ENCODE results near the gene TLE1.
"Not testable (repeated sequence)": the region's sequence is repeated elsewhere in the genome, so short reads cannot be mapped to it uniquely, and the experiment has no call there.

TLE1 gene

GRCh38 chr9:81689343-81690175, at the start of gene TLE1:
Gene TLE1 (minus strand): TSS chr9:81689547. CDS start chr9:81688240, 1,307 bp downstream.
- DNase-seq (ENCODE audit: low spot score) (peak; percentile 94), FAIRE-seq (peak; percentile 81)

GRCh38 chr9:81737871-81738507, 48.6 kb upstream of the TLE1 start:
- DNase-seq (ENCODE audit: low spot score) (peak; percentile 71), FAIRE-seq (no peak)

- FAIRE-seq: not testable (repeated sequence)
Measured at GRCh38 chr9:81730498-81730897, 41.2 kb upstream of the TLE1 start.

GRCh38 chr9:81729135-81729534, 39.8 kb upstream of the TLE1 start:
- DNase-seq (ENCODE audit: low spot score): no peak
- FAIRE-seq: no peak

More at GRCh38 chr9:81730498-81730897, 41.2 kb upstream of the TLE1 start:
- DNase-seq (ENCODE audit: low spot score): not testable (repeated sequence)

GRCh38 chr9:81724242-81724889, 35.0 kb upstream of the TLE1 start:
- DNase-seq (ENCODE audit: low spot score): no peak
- no peak for FAIRE-seq

- FAIRE-seq (no peak), DNase-seq (ENCODE audit: low spot score) (no peak)
Measured at GRCh38 chr9:81722277-81722676, 32.9 kb upstream of the TLE1 start.

GRCh38 chr9:81720450-81721086, 31.2 kb upstream of the TLE1 start:
- DNase-seq (ENCODE audit: low spot score) (no peak), FAIRE-seq (no peak)

GRCh38 chr9:81719972-81720371, 30.6 kb upstream of the TLE1 start:
- FAIRE-seq: no peak
- DNase-seq (ENCODE audit: low spot score): no peak

GRCh38 chr9:81718244-81718643, 28.9 kb upstream of the TLE1 start:
- DNase-seq (ENCODE audit: low spot score) (no peak), FAIRE-seq (no peak)

- DNase-seq (ENCODE audit: low spot score) (no peak), FAIRE-seq (no peak)
Measured at GRCh38 chr9:81717747-81718077, 28.4 kb upstream of the TLE1 start.

- DNase-seq (ENCODE audit: low spot score) (no peak), FAIRE-seq (no peak)
Measured at GRCh38 chr9:81717061-81717746, 27.9 kb upstream of the TLE1 start.

GRCh38 chr9:81716409-81716808, 27.1 kb upstream of the TLE1 start:
- DNase-seq (ENCODE audit: low spot score) (no peak), FAIRE-seq (no peak)

- FAIRE-seq: no peak
Measured at GRCh38 chr9:81705578-81705977, 16.2 kb upstream of the TLE1 start.

GRCh38 chr9:81694541-81694940, 5.2 kb upstream of the TLE1 start:
- FAIRE-seq: no peak
- DNase-seq (ENCODE audit: low spot score): no peak

More at GRCh38 chr9:81705578-81705977, 16.2 kb upstream of the TLE1 start:
- no peak for DNase-seq (ENCODE audit: low spot score)

GRCh38 chr9:81693671-81694378, 4.5 kb upstream of the TLE1 start:
- FAIRE-seq (no peak), DNase-seq (ENCODE audit: low spot score) (no peak)

GRCh38 chr9:81690251-81690851, 1.0 kb upstream of the TLE1 start:
- FAIRE-seq: no peak
- DNase-seq (ENCODE audit: low spot score): no peak

GRCh38 chr9:81689093-81689342, 329 bp downstream of the TLE1 start:
- DNase-seq (ENCODE audit: low spot score); FAIRE-seq: not testable (repeated sequence)

- not testable (repeated sequence) for FAIRE-seq; DNase-seq (ENCODE audit: low spot score)
Measured at GRCh38 chr9:81688262-81689092, 870 bp downstream of the TLE1 start.

GRCh38 chr9:81687521-81688261, 1.7 kb downstream of the TLE1 start:
- DNase-seq (ENCODE audit: low spot score): no peak
- no peak for FAIRE-seq
